HepG2 (cell line): Measurements from ENCODE around the gene GPC3. TPM values are rescaled to one million over a fixed set of nuclear protein-coding genes. Genes with fewer than 3 reads are reported as not detected.
A peak's percentile ranks its signal among the peaks of the same experiment; 100 is the strongest.

Source experiments
- CBFB ChIP-seq: sonication (generic); formaldehyde crosslinking; IDR thresholded peaks from 2 replicates; pipeline ENCODE4 v1.4.0; 2020; ENCODE audit warnings: missing genetic modification reagents
- HNRNPUL1 ChIP-seq: fragments of 200-400 bp; formaldehyde crosslinking; IDR thresholded peaks from 2 replicates; pipeline ENCODE4 v1.6.1; 2017; ENCODE audit warnings: low read depth, mild to moderate bottlenecking, low read length, moderate library complexity
- ZNF382 ChIP-seq: sonication (generic); formaldehyde crosslinking; IDR thresholded peaks from 2 replicates; pipeline ENCODE4 v1.5.0; 2020; ENCODE audit warnings: missing genetic modification reagents, mild to moderate bottlenecking, borderline replicate concordance
- ZNF431 ChIP-seq: sonication (generic); formaldehyde crosslinking; IDR thresholded peaks from 2 replicates; pipeline ENCODE4 v1.9.0; 2022; ENCODE audit warnings: missing genetic modification reagents, low read depth, mild to moderate bottlenecking, borderline replicate concordance
- ZNF83 ChIP-seq: sonication (generic); formaldehyde crosslinking; IDR thresholded peaks from 2 replicates; pipeline ENCODE4 v1.4.0; 2020; ENCODE audit warnings: missing genetic modification reagents, mild to moderate bottlenecking, borderline replicate concordance
- polyA plus RNA-seq, 8 experiments: library from polyadenylated mRNA; depleted of rRNA in 3 of 8; stranded (reverse) in 7 of 8; unstranded in 1 of 8; fragments of >200 nt; fragmentation: Illumina TruSeq in 4 of 8; extraction: Trizol in 4 of 8; gene quantifications; 2 replicates each; pipeline versions ENCODE4 v1.2.1 to v1.2.3, GENCODE V29; 2011 to 2016; ENCODE audit warnings: low read depth in 4 of 8, missing spikeins in 1 of 8, mixed read lengths in 1 of 8; ENCODE audit not compliant: insufficient read depth in 1 of 8
- total RNA-seq, 5 experiments: library from RNA; depleted of rRNA; stranded (reverse); fragments of >200 nt; fragmentation: Illumina TruSeq; extraction: Trizol; gene quantifications; 2 replicates each; pipeline ENCODE4 v1.2.3, GENCODE V29; 2016; ENCODE audit warnings: low read depth in 1 of 5
- TF ChIP-seq, protein P1 (sequence below): sonication (generic); formaldehyde crosslinking; IDR thresholded peaks from 2 replicates; pipeline ENCODE4 v1.4.0; 2020; ENCODE audit warnings: missing genetic modification reagents, borderline replicate concordance
- TF ChIP-seq, protein P2 (sequence below): sonication (generic); formaldehyde crosslinking; IDR thresholded peaks from 2 replicates; pipeline ENCODE4 v1.8.1; 2023; ENCODE audit warnings: missing genetic modification reagents, mild to moderate bottlenecking, borderline replicate concordance
- TF ChIP-seq, protein P3 (sequence below): sonication (generic); formaldehyde crosslinking; IDR thresholded peaks from 2 replicates; pipeline ENCODE4 v1.8.0; 2022; ENCODE audit warnings: missing genetic modification reagents, mild to moderate bottlenecking, moderate library complexity, borderline replicate concordance
- TF ChIP-seq, protein P4 (sequence below), 2 experiments: fragments of 450-650 bp in 1 of 2; sonication (generic) in 1 of 2; formaldehyde crosslinking in 1 of 2; IDR thresholded peaks; 2 replicates each; pipeline versions ENCODE4 v1.6.1 to v1.8.0; 2016 to 2022; ENCODE audit warnings: antibody characterized with exemption in 1 of 2, mild to moderate bottlenecking in 1 of 2, missing genetic modification reagents in 1 of 2
- TF ChIP-seq, protein P5 (sequence below): IDR thresholded peaks from 2 replicates; pipeline ENCODE4 v1.6.1; 2016; ENCODE audit warnings: missing compliant biosample characterization, missing genetic modification reagents, borderline replicate concordance

GPC3 gene
- total and polyA plus RNA-seq, 2 of the 13 experiments (the other 11 are each of a cell fraction or from before 2014, with no cell fraction given) = 1,799 to 3,263 TPM

DNA sequence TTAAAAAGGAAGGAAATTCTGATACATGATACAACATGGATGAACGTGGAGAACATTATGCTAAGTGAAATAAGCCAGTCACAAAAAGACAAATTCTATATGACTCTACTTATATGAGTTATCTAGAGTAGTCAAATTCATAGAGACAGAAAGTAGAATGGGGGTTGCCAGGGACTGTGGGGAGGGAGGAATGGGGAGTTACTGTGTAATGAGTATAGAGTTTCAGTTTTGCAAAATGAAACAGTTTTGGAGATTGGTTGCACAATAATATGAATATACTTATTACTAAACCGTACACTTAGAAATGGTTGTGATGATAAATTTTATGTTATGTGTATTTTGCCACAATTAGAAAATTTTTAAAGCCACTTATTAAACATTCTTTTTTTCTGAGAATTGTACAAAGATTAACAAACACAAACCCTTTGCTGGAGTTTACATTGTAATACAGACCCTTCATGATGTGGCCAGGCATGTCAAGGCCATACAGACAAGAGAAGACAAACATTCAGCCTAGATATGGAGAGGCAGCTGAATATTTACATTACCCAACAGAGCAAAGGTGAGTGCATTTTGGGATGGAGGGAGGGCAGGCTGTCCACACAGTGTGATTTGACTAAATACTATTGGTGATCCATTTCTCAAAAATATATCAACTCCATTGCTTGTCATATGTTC, 21.2 kb upstream of the GPC3 start (continued):
- TF ChIP-seq, protein P1, sequence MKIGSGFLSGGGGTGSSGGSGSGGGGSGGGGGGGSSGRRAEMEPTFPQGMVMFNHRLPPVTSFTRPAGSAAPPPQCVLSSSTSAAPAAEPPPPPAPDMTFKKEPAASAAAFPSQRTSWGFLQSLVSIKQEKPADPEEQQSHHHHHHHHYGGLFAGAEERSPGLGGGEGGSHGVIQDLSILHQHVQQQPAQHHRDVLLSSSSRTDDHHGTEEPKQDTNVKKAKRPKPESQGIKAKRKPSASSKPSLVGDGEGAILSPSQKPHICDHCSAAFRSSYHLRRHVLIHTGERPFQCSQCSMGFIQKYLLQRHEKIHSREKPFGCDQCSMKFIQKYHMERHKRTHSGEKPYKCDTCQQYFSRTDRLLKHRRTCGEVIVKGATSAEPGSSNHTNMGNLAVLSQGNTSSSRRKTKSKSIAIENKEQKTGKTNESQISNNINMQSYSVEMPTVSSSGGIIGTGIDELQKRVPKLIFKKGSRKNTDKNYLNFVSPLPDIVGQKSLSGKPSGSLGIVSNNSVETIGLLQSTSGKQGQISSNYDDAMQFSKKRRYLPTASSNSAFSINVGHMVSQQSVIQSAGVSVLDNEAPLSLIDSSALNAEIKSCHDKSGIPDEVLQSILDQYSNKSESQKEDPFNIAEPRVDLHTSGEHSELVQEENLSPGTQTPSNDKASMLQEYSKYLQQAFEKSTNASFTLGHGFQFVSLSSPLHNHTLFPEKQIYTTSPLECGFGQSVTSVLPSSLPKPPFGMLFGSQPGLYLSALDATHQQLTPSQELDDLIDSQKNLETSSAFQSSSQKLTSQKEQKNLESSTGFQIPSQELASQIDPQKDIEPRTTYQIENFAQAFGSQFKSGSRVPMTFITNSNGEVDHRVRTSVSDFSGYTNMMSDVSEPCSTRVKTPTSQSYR (CRISPR knock-in tag) = no peak; the same call in 1 of the 2 replicates
- TF ChIP-seq, protein P2, sequence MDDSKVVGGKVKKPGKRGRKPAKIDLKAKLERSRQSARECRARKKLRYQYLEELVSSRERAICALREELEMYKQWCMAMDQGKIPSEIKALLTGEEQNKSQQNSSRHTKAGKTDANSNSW (CRISPR knock-in tag) = no peak
- no peak for TF ChIP-seq ZNF382 (CRISPR knock-in tag)
- TF ChIP-seq, protein P3, sequence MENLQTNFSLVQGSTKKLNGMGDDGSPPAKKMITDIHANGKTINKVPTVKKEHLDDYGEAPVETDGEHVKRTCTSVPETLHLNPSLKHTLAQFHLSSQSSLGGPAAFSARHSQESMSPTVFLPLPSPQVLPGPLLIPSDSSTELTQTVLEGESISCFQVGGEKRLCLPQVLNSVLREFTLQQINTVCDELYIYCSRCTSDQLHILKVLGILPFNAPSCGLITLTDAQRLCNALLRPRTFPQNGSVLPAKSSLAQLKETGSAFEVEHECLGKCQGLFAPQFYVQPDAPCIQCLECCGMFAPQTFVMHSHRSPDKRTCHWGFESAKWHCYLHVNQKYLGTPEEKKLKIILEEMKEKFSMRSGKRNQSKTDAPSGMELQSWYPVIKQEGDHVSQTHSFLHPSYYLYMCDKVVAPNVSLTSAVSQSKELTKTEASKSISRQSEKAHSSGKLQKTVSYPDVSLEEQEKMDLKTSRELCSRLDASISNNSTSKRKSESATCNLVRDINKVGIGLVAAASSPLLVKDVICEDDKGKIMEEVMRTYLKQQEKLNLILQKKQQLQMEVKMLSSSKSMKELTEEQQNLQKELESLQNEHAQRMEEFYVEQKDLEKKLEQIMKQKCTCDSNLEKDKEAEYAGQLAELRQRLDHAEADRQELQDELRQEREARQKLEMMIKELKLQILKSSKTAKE = peak; percentile 39; the same call in 1 of the 2 replicates
- TF ChIP-seq HNRNPUL1 = no peak
- TF ChIP-seq, protein P4, sequence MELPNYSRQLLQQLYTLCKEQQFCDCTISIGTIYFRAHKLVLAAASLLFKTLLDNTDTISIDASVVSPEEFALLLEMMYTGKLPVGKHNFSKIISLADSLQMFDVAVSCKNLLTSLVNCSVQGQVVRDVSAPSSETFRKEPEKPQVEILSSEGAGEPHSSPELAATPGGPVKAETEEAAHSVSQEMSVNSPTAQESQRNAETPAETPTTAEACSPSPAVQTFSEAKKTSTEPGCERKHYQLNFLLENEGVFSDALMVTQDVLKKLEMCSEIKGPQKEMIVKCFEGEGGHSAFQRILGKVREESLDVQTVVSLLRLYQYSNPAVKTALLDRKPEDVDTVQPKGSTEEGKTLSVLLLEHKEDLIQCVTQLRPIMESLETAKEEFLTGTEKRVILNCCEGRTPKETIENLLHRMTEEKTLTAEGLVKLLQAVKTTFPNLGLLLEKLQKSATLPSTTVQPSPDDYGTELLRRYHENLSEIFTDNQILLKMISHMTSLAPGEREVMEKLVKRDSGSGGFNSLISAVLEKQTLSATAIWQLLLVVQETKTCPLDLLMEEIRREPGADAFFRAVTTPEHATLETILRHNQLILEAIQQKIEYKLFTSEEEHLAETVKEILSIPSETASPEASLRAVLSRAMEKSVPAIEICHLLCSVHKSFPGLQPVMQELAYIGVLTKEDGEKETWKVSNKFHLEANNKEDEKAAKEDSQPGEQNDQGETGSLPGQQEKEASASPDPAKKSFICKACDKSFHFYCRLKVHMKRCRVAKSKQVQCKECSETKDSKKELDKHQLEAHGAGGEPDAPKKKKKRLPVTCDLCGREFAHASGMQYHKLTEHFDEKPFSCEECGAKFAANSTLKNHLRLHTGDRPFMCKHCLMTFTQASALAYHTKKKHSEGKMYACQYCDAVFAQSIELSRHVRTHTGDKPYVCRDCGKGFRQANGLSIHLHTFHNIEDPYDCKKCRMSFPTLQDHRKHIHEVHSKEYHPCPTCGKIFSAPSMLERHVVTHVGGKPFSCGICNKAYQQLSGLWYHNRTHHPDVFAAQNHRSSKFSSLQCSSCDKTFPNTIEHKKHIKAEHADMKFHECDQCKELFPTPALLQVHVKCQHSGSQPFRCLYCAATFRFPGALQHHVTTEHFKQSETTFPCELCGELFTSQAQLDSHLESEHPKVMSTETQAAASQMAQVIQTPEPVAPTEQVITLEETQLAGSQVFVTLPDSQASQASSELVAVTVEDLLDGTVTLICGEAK (IDR thresholded peaks at IDR 0.05) = no peak
- TF ChIP-seq, protein P4 (CRISPR knock-in tag; IDR thresholded peaks at IDR 0.05) = no peak
- no peak for TF ChIP-seq ZNF83 (CRISPR knock-in tag)
- TF ChIP-seq, protein P5, sequence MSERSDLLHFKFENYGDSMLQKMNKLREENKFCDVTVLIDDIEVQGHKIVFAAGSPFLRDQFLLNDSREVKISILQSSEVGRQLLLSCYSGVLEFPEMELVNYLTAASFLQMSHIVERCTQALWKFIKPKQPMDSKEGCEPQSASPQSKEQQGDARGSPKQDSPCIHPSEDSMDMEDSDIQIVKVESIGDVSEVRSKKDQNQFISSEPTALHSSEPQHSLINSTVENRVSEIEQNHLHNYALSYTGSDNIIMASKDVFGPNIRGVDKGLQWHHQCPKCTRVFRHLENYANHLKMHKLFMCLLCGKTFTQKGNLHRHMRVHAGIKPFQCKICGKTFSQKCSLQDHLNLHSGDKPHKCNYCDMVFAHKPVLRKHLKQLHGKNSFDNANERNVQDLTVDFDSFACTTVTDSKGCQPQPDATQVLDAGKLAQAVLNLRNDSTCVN = no peak
- TF ChIP-seq ZNF431 (CRISPR knock-in tag) = no peak
- 0 out of 2 replicates have a peak, but pooled peaks have one; percentile 38 for TF ChIP-seq CBFB
